ENCODE data around the gene GATA5. TPM values are rescaled to one million over a fixed set of nuclear protein-coding genes. Genes with fewer than 3 reads are reported as not detected.

Gene GATA5
- polyA plus RNA-seq, 1 donor from 2014 or later = not detected

GRCh38 chr20:62421716-62421990 is 54.1 kb downstream of the GATA5 start:
- no peaks in the 10 kb centered on the region for H3K79me2 ChIP-seq (replicated peaks; ENCODE audit: insufficient read depth, low read length)
- H3K9me2 ChIP-seq (ENCODE audit: insufficient read depth, low read length) = no peaks in the 10 kb centered on the region
- H3F3A ChIP-seq (ENCODE audit: insufficient read depth, low read length, poor library complexity, severe bottlenecking) = no peaks in the 10 kb centered on the region
- H3K27ac ChIP-seq (ENCODE audit: low read length) = no peak overlapping the region
- H3K36me3 ChIP-seq (ENCODE audit: insufficient read depth, low read length) = no peaks in the 10 kb centered on the region
- H3K9ac ChIP-seq (ENCODE audit: low read length) = no peak overlapping the region
- H4K20me1 ChIP-seq (ENCODE audit: insufficient read depth) = no peaks in the 10 kb centered on the region
- TF ChIP-seq SMC3 (conservative IDR thresholded peaks at IDR 0.05; ENCODE audit: poor library complexity) (no peak), EZH2 (IDR thresholded peaks at IDR 0.05; ENCODE audit: borderline replicate concordance, insufficient read depth, low read length, poor library complexity, severe bottlenecking) (no peak), MXI1 (conservative IDR thresholded peaks at IDR 0.05; ENCODE audit: poor library complexity, severe bottlenecking) (no peak), RAD21 (conservative IDR thresholded peaks at IDR 0.05) (no peak), TAF1 (IDR thresholded peaks at IDR 0.05; ENCODE audit: low read depth) (no peak), REST (IDR thresholded peaks at IDR 0.05; ENCODE audit: borderline replicate concordance) (no peak), POLR2AphosphoS5 (IDR thresholded peaks at IDR 0.05) (no peak)
- TF ChIP-seq, protein P1, sequence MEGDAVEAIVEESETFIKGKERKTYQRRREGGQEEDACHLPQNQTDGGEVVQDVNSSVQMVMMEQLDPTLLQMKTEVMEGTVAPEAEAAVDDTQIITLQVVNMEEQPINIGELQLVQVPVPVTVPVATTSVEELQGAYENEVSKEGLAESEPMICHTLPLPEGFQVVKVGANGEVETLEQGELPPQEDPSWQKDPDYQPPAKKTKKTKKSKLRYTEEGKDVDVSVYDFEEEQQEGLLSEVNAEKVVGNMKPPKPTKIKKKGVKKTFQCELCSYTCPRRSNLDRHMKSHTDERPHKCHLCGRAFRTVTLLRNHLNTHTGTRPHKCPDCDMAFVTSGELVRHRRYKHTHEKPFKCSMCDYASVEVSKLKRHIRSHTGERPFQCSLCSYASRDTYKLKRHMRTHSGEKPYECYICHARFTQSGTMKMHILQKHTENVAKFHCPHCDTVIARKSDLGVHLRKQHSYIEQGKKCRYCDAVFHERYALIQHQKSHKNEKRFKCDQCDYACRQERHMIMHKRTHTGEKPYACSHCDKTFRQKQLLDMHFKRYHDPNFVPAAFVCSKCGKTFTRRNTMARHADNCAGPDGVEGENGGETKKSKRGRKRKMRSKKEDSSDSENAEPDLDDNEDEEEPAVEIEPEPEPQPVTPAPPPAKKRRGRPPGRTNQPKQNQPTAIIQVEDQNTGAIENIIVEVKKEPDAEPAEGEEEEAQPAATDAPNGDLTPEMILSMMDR (IDR thresholded peaks at IDR 0.05; ENCODE audit: poor library complexity, severe bottlenecking) = no peak
- H3K4me2 ChIP-seq (ENCODE audit: low read length) = no peak overlapping the region
- H3K27me3 ChIP-seq (ENCODE audit: insufficient read depth, low read depth, low read length) = no peaks in the 10 kb centered on the region
- no peak overlapping the region for H2AFZ ChIP-seq (ENCODE audit: low read depth, low read length)
- no peaks in the 10 kb centered on the region for H3K9me3 ChIP-seq (ENCODE audit: low read length)
- H3K4me3 ChIP-seq (ENCODE audit: low read length) = no peak overlapping the region

- Histone ChIP-seq H3K27me3 (ENCODE audit: insufficient read depth, low read depth, low read length) (no peaks in the 10 kb centered on the region), H3K9me3 (ENCODE audit: low read length) (no peaks in the 10 kb centered on the region), H2AFZ (ENCODE audit: low read depth, low read length) (no peak overlapping the region), H3K79me2 (replicated peaks; ENCODE audit: insufficient read depth, low read length) (no peaks in the 10 kb centered on the region), H3K27ac (ENCODE audit: low read length) (no peak overlapping the region), H3K9me2 (ENCODE audit: insufficient read depth, low read length) (no peaks in the 10 kb centered on the region), H3K9ac (ENCODE audit: low read length) (no peak overlapping the region), H4K20me1 (ENCODE audit: insufficient read depth) (no peaks in the 10 kb centered on the region), H3K36me3 (ENCODE audit: insufficient read depth, low read length) (no peaks in the 10 kb centered on the region), H3F3A (ENCODE audit: insufficient read depth, low read length, poor library complexity, severe bottlenecking) (no peaks in the 10 kb centered on the region), H3K4me3 (ENCODE audit: low read length) (no peak overlapping the region), H3K4me2 (ENCODE audit: low read length) (no peak overlapping the region)
- TF ChIP-seq POLR2AphosphoS5 (IDR thresholded peaks at IDR 0.05) (no peak), RAD21 (conservative IDR thresholded peaks at IDR 0.05) (no peak), EZH2 (IDR thresholded peaks at IDR 0.05; ENCODE audit: borderline replicate concordance, insufficient read depth, low read length, poor library complexity, severe bottlenecking) (no peak), MXI1 (conservative IDR thresholded peaks at IDR 0.05; ENCODE audit: poor library complexity, severe bottlenecking) (no peak), EP300 (conservative IDR thresholded peaks at IDR 0.05; ENCODE audit: poor library complexity, severe bottlenecking) (no peak), SMC3 (conservative IDR thresholded peaks at IDR 0.05; ENCODE audit: poor library complexity) (no peak), REST (IDR thresholded peaks at IDR 0.05; ENCODE audit: borderline replicate concordance) (no peak), TAF1 (IDR thresholded peaks at IDR 0.05; ENCODE audit: low read depth) (no peak)
- TF ChIP-seq, protein P1 (IDR thresholded peaks at IDR 0.05; ENCODE audit: poor library complexity, severe bottlenecking) = no peak
These were observed 54.7 kb downstream of the GATA5 start for GRCh38 chr20:62420846-62421715.
